PC-9 (cell line): ENCODE data around the gene S100PBP. TPM values are rescaled to one million over a fixed set of nuclear protein-coding genes. Genes with fewer than 3 reads are reported as not detected.

Experiments
- BruUV-seq: library from RNA; stranded (reverse); fragments of 400-500 nt; replicated peaks from 2 replicates; lab custom pipeline; 2021; lab: Mats Ljungman, UMichigan
- CTCF ChIA-PET: fragments of 300-600 bp; sonication (Branson Sonifier 250); formaldehyde crosslinking; loops from one replicate; lab custom pipeline; 2022; ENCODE audit warnings: antibody characterized with exemption; lab: Charles Lee
- POLR2A ChIA-PET: fragments of 300-600 bp; sonication (Branson Sonifier 250); formaldehyde crosslinking; loops from one replicate; lab custom pipeline; 2022; ENCODE audit warnings: antibody characterized with exemption; ENCODE audit not compliant: unreplicated experiment; lab: Charles Lee
- DNase-seq, 2 experiments: peaks; one replicate each; pipeline versions ENCODE4 v3.0.0 to v3.0.0-alpha.2; 2015 to 2022; ENCODE audit warnings: mixed read lengths in 1 of 2
- H2AFZ ChIP-seq: fragments of 200-600 bp; sonication (generic); 2 replicates; pipeline ENCODE4 v1.8.1; 2017; ENCODE audit warnings: antibody characterized with exemption
- H3F3A ChIP-seq: fragments of 200-600 bp; sonication (generic); 2 replicates; pipeline ENCODE4 v1.8.1; 2017; ENCODE audit warnings: antibody characterized with exemption, mild to moderate bottlenecking, low read depth; ENCODE audit not compliant: insufficient read depth
- H3K27ac ChIP-seq: fragments of 200-600 bp; sonication (generic); 2 replicates; pipeline ENCODE4 v1.6.1; 2016; ENCODE audit warnings: mixed run types
- H3K27me3 ChIP-seq: fragments of 200-600 bp; sonication (generic); 2 replicates; pipeline ENCODE4 v1.6.1; 2016; ENCODE audit warnings: low read depth, mixed run types; ENCODE audit not compliant: insufficient read depth
- H3K36me3 ChIP-seq: fragments of 200-600 bp; sonication (generic); 2 replicates; pipeline ENCODE4 v1.6.1; 2016; ENCODE audit warnings: low read depth, mixed run types
- H3K4me1 ChIP-seq: fragments of 200-600 bp; sonication (generic); replicated peaks from 2 replicates; pipeline ENCODE4 v1.6.1; 2016; ENCODE audit warnings: mixed run types; ENCODE audit not compliant: insufficient read depth
- H3K4me2 ChIP-seq: fragments of 200-600 bp; sonication (generic); 2 replicates; pipeline ENCODE4 v1.6.1; 2017; ENCODE audit warnings: mixed run types
- H3K4me3 ChIP-seq: fragments of 200-600 bp; sonication (generic); 2 replicates; pipeline ENCODE4 v1.6.1; 2016; ENCODE audit warnings: mixed run types
- H3K79me2 ChIP-seq: fragments of 200-600 bp; sonication (generic); 2 replicates; pipeline ENCODE4 v1.6.1; 2017; ENCODE audit warnings: low read depth, mixed run types
- H3K9me2 ChIP-seq: fragments of 200-600 bp; sonication (generic); 2 replicates; pipeline ENCODE4 v1.8.1; 2017; ENCODE audit warnings: mild to moderate bottlenecking; ENCODE audit not compliant: insufficient read depth
- H3K9me3 ChIP-seq: fragments of 200-600 bp; sonication (generic); 2 replicates; pipeline ENCODE4 v1.8.1; 2016; ENCODE audit warnings: low read depth; ENCODE audit not compliant: insufficient read depth
- H4K20me1 ChIP-seq: fragments of 200-600 bp; sonication (generic); 2 replicates; pipeline ENCODE4 v1.8.1; 2017; ENCODE audit not compliant: insufficient read depth
- CTCF ChIP-seq: fragments of 200-600 bp; sonication (generic); conservative IDR thresholded peaks from 2 replicates; pipeline ENCODE4 v1.6.1; 2017; ENCODE audit warnings: mixed run types, antibody characterized with exemption, mild to moderate bottlenecking, moderate library complexity
- EZH2 ChIP-seq: fragments of 200-600 bp; sonication (generic); IDR thresholded peaks from 2 replicates; pipeline ENCODE4 v1.8.0; 2017; ENCODE audit warnings: antibody characterized with exemption, low read depth
- intact Hi-C: fragments of 100-400 bp; cut with micrococcal nuclease; formaldehyde crosslinking; loops from one replicate; pipeline ENCODE4 v1.10.0; 2022; ENCODE audit not compliant: unreplicated experiment
- total RNA-seq: library from RNA; stranded (reverse); gene quantifications from 2 replicates; pipeline ENCODE4 v1.2.3, GENCODE V29; 2021

S100PBP gene
- total RNA-seq, 1 experiment from 2014 or later: 42.4 TPM

DNA sequence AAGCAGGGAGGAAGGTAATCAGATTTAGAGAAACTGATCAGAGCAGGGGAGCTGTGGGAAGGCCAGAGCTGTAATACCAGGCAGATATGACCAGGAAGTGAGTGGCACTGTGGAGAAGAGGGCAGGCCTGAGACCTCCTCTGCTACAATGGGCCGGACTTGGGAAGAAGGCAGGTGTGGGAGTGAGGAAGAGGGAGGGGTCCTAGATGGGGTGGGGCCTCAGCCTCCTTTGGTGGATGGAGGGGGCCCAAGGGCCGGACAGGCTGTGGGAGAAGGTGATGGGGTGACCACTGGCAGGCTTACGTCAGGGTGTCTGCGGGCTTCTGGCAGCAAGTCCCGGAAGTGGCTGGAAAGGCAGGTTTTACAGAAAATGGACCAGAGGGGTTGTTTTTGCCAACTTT lies 63.8 kb downstream of the S100PBP start:
- H3K27ac ChIP-seq: no peak overlapping the region
- no TSS peak for BruUV-seq
- no peak overlapping the region for H3K4me3 ChIP-seq
- no peak for DNase-seq
- H3K4me2 ChIP-seq: no peak overlapping the region
- H4K20me1 ChIP-seq: no peaks in the 10 kb centered on the region
- no peak for TF ChIP-seq EZH2
- no peak for TF ChIP-seq CTCF
- intact Hi-C loops: loop anchor here (1.0 kb wide), 1 partner anchor 174 kb away; no protein-coding TSS in a partner anchor
- no peaks in the 10 kb centered on the region for H3K9me3 ChIP-seq
- no peaks in the 10 kb centered on the region for H3K4me1 ChIP-seq
- no peaks in the 10 kb centered on the region for H3K79me2 ChIP-seq
- no peaks in the 10 kb centered on the region for H3K9me2 ChIP-seq
- no peaks in the 10 kb centered on the region for H3K27me3 ChIP-seq
- ChIA-PET POLR2A (no interaction called here), CTCF (interaction anchor here (0.5 kb wide), 1 partner anchor 352 kb away, joined by 5 read pairs; no protein-coding TSS in a partner anchor)
- H2AFZ ChIP-seq: no peak overlapping the region
- H3K36me3 ChIP-seq: no peaks in the 10 kb centered on the region
- no peaks in the 10 kb centered on the region for H3F3A ChIP-seq

- intact Hi-C loops: loop anchor here (1.0 kb wide), 1 partner anchor 173 kb away; no protein-coding TSS in a partner anchor
- Histone ChIP-seq H4K20me1 (no peaks in the 10 kb centered on the region), H3K4me2 (no peak overlapping the region), H3K36me3 (no peaks in the 10 kb centered on the region), H3K9me3 (no peaks in the 10 kb centered on the region), H3K79me2 (no peaks in the 10 kb centered on the region), H2AFZ (no peak overlapping the region), H3K4me3 (no peak overlapping the region), H3K27ac (no peak overlapping the region), H3K27me3 (peaks cover 6% of the 10 kb centered on the region; the same call in 1 of the 2 replicates), H3K4me1 (no peaks in the 10 kb centered on the region), H3F3A (no peaks in the 10 kb centered on the region), H3K9me2 (no peaks in the 10 kb centered on the region)
- ChIA-PET POLR2A (no interaction called here), CTCF (no interaction called here)
- BruUV-seq: no TSS peak
- DNase-seq: no peak
- TF ChIP-seq EZH2: no peak
- no peak for TF ChIP-seq CTCF
Measured at GRCh38 chr1:32881871-32882850, 64.7 kb downstream of the S100PBP start.

- no peak for DNase-seq
- Histone ChIP-seq H3K27me3 (peaks cover 8% of the 10 kb centered on the region; the same call in 1 of the 2 replicates), H3F3A (no peaks in the 10 kb centered on the region), H3K27ac (no peak overlapping the region), H4K20me1 (no peaks in the 10 kb centered on the region), H3K9me2 (no peaks in the 10 kb centered on the region), H3K9me3 (no peaks in the 10 kb centered on the region), H2AFZ (no peak overlapping the region), H3K36me3 (no peaks in the 10 kb centered on the region), H3K4me3 (no peak overlapping the region), H3K79me2 (no peaks in the 10 kb centered on the region), H3K4me2 (no peak overlapping the region), H3K4me1 (no peaks in the 10 kb centered on the region)
- intact Hi-C loops: no loop called here
- CTCF ChIA-PET: no interaction called here
- POLR2A ChIA-PET: no interaction called here
- no peak for TF ChIP-seq CTCF
- no peak for TF ChIP-seq EZH2
- BruUV-seq: no TSS peak
Measured at GRCh38 chr1:32883338-32884031, 66.0 kb downstream of the S100PBP start.
